GM19468 (cell line): ENCODE data around the gene TBL1XR1.
"Not testable (repeated sequence)": the region's sequence is repeated elsewhere in the genome, so short reads cannot be mapped to it uniquely, and the experiment has no call there.

Source experiments
- ATAC-seq: cut with Tn5 transposase; IDR thresholded peaks from one replicate; pipeline ENCODE4 v1.9.1; 2021; ENCODE audit warnings: mild to moderate bottlenecking, moderate library complexity, moderate number of reproducible peaks; ENCODE audit not compliant: unreplicated experiment; ENCODE audit errors: extremely low read depth

Gene TBL1XR1

GRCh38 chr3:177041730-177042551, 155.3 kb downstream of the TBL1XR1 start:
- no peak for ATAC-seq

- no peak for ATAC-seq
Observed at GRCh38 chr3:177041021-177041729, 156.1 kb downstream of the TBL1XR1 start.

GRCh38 chr3:177039490-177040274, 157.6 kb downstream of the TBL1XR1 start:
- no peak for ATAC-seq

- no peak for ATAC-seq
Observed at GRCh38 chr3:177037241-177037640, 160.0 kb downstream of the TBL1XR1 start.

- no peak for ATAC-seq
Observed at GRCh38 chr3:177035676-177036075, 161.6 kb downstream of the TBL1XR1 start.

GRCh38 chr3:177034832-177035475, 162.3 kb downstream of the TBL1XR1 start:
- ATAC-seq: no peak

GRCh38 chr3:177026505-177027277, 170.6 kb downstream of the TBL1XR1 start:
- no peak for ATAC-seq

GRCh38 chr3:177015881-177016280, 181.4 kb downstream of the TBL1XR1 start:
- ATAC-seq: no peak

- ATAC-seq: no peak
Observed at GRCh38 chr3:177013681-177014280, 183.5 kb downstream of the TBL1XR1 start.

- no peak for ATAC-seq
Observed at GRCh38 chr3:177005718-177006405, 191.4 kb downstream of the TBL1XR1 start.

- not testable (repeated sequence) for ATAC-seq
Observed at GRCh38 chr3:177000159-177000558, 197.1 kb downstream of the TBL1XR1 start.

- ATAC-seq: no peak
Observed at GRCh38 chr3:176995946-176996345, 201.3 kb downstream of the TBL1XR1 start.

GRCh38 chr3:176994891-176995781, 202.1 kb downstream of the TBL1XR1 start:
- no peak for ATAC-seq

- ATAC-seq: no peak
Observed at GRCh38 chr3:176994393-176994792, 202.9 kb downstream of the TBL1XR1 start.

- ATAC-seq: no peak
Observed at GRCh38 chr3:176992978-176993377, 204.3 kb downstream of the TBL1XR1 start.

GRCh38 chr3:176992565-176992964, 204.7 kb downstream of the TBL1XR1 start:
- no peak for ATAC-seq

GRCh38 chr3:176988795-176989194, 208.5 kb downstream of the TBL1XR1 start:
- no peak for ATAC-seq
